Body of pancreas (tissue), 4 donors: ENCODE measurements around the gene TSPAN18.

ENCODE experiments used
- POLR2A ChIP-seq, 3 donors: fragments of 450-650 bp; IDR thresholded peaks; one replicate each; pipeline ENCODE4 v1.6.1; 2016; ENCODE audit warnings: antibody characterized with exemption in 3 of 3, mild to moderate bottlenecking in 2 of 3
- TF ChIP-seq, protein P1 (sequence below), 7 experiments: fragments of 450-650 bp in 4 of 7; fragments of 200-600 bp in 3 of 7; sonication (generic) in 3 of 7; IDR thresholded peaks; one replicate each; pipeline ENCODE4 v1.5.1; 2016 to 2019; ENCODE audit warnings: antibody characterized with exemption in 7 of 7

GRCh38 chr11:44870615-44871176, 143.9 kb downstream of the TSPAN18 start:
- TF ChIP-seq, protein P1, sequence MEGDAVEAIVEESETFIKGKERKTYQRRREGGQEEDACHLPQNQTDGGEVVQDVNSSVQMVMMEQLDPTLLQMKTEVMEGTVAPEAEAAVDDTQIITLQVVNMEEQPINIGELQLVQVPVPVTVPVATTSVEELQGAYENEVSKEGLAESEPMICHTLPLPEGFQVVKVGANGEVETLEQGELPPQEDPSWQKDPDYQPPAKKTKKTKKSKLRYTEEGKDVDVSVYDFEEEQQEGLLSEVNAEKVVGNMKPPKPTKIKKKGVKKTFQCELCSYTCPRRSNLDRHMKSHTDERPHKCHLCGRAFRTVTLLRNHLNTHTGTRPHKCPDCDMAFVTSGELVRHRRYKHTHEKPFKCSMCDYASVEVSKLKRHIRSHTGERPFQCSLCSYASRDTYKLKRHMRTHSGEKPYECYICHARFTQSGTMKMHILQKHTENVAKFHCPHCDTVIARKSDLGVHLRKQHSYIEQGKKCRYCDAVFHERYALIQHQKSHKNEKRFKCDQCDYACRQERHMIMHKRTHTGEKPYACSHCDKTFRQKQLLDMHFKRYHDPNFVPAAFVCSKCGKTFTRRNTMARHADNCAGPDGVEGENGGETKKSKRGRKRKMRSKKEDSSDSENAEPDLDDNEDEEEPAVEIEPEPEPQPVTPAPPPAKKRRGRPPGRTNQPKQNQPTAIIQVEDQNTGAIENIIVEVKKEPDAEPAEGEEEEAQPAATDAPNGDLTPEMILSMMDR (IDR thresholded peaks at IDR 0.05) = no peak
- no peak for TF ChIP-seq POLR2A (IDR thresholded peaks at IDR 0.05)
